Activated T-helper 1 cell treated with anti-CD3 and anti-CD28 coated beads, Interleukin-12 subunit alpha, Interleukin-12 subunit beta, Interleukin-2, Interleukin-4 antibody, amounts not matched to agents 30 ng/mL and 10 ng/mL and 1 ng/mL, durations not matched to agents 14 hours and 24 hours and 36 hours (primary cell): ENCODE results near the gene PRKG1. TPM values are rescaled to one million over a fixed set of nuclear protein-coding genes. Genes with fewer than 3 reads are reported as not detected.

Experiments used
- DNase-seq: peaks from one replicate; pipeline ENCODE4 v3.0.0; 2021; ENCODE audit warnings: low spot score
- H3K27ac Mint-ChIP-seq: one replicate; pipeline ENCODE4 v1.8.0; 2021; ENCODE audit warnings: mild to moderate bottlenecking, mixed read lengths
- H3K27me3 Mint-ChIP-seq: one replicate; pipeline ENCODE4 v1.8.0; 2022; ENCODE audit warnings: mild to moderate bottlenecking, moderate library complexity, mixed read lengths; ENCODE audit not compliant: insufficient read depth
- H3K36me3 Mint-ChIP-seq: one replicate; pipeline ENCODE4 v1.8.0; 2021; ENCODE audit warnings: low read depth, mixed read lengths
- H3K4me1 Mint-ChIP-seq: one replicate; pipeline ENCODE4 v1.8.0; 2021; ENCODE audit warnings: low read depth, mixed read lengths
- H3K4me3 Mint-ChIP-seq: one replicate; pipeline ENCODE4 v1.8.0; 2021; ENCODE audit warnings: mild to moderate bottlenecking, moderate library complexity, mixed read lengths
- H3K9me3 Mint-ChIP-seq: one replicate; pipeline ENCODE4 v1.8.0; 2021; ENCODE audit warnings: mixed read lengths
- intact Hi-C: fragments of 100-400 bp; cut with micrococcal nuclease; formaldehyde crosslinking; loops from one replicate; pipeline ENCODE4 v1.15.1; 2024
- total RNA-seq: library from RNA; stranded (reverse); gene quantifications from 2 replicates; pipeline ENCODE4 v1.2.3, GENCODE V29; 2022

PRKG1 gene
- total RNA-seq, 1 donor from 2014 or later: not detected

DNA sequence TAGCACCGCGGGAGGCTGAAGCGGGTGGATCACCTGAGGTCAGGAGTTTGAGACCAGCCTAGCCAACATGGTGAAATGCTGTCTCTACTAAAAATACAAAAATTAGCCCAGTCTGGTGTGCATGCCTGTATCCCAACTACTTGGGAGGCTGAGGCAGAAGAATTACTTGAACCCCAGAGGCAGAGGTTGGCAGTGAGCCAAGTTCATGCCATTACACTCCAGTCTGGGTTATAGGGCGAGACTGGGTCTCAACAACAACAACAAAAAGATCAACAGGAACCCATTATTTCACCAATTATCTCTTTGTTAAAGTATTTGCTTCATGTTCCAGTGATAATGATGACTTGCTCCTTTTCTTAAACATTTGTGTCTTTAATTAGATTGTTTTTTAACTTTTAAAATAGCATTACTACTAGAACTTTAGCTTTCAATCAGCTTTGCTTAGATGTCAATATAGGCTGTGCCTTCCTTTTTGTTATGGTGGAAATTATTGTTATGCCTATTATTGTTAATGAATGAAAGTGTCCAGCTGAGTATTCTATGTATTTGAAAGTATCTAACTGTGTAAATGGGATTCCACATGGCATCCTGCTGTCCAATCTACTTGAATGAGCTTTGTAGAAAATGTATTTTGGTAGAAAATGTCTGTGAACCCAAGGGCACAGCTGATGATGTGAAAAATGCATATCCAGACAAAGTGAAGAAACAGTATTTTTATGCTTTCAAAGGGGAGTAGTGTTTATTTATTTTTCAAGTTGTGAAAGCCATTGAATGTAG lies 686.8 kb downstream of the PRKG1 start:
- Mint-ChIP-seq H3K36me3 (no peaks in the 10 kb centered on the region), H3K27me3 (no peaks in the 10 kb centered on the region), H3K9me3 (no peaks in the 10 kb centered on the region), H3K4me1 (no peaks in the 10 kb centered on the region), H3K27ac (no peak overlapping the region), H3K4me3 (no peak overlapping the region)
- intact Hi-C loops: no loop called here
- DNase-seq: no peak

DNA sequence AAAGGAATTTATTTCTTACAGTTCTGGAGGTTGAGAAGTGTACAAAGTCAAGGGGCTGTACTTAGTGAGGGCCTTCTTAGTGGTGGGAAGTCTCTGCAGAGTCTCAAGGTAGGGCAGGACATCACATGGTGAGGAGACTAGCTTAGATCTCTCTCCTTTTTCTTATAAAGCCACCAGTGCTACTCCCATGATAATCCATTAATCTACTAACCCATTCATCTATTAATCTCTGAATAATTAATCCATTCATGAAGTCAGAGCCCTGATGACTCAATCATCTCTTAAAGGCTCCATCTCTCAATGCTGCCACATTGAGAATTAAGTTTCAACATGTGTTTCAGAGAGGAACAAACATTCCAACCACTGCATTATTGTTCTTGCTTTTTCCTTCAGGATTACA lies 689.5 kb downstream of the PRKG1 start:
- H3K4me1 Mint-ChIP-seq: no peaks in the 10 kb centered on the region
- no peak overlapping the region for H3K27ac Mint-ChIP-seq
- no peak for DNase-seq
- H3K4me3 Mint-ChIP-seq: no peak overlapping the region
- H3K9me3 Mint-ChIP-seq: peaks cover 14% of the 10 kb centered on the region
- no peaks in the 10 kb centered on the region for H3K36me3 Mint-ChIP-seq
- intact Hi-C loops: no loop called here
- peaks cover 7% of the 10 kb centered on the region for H3K27me3 Mint-ChIP-seq

DNA sequence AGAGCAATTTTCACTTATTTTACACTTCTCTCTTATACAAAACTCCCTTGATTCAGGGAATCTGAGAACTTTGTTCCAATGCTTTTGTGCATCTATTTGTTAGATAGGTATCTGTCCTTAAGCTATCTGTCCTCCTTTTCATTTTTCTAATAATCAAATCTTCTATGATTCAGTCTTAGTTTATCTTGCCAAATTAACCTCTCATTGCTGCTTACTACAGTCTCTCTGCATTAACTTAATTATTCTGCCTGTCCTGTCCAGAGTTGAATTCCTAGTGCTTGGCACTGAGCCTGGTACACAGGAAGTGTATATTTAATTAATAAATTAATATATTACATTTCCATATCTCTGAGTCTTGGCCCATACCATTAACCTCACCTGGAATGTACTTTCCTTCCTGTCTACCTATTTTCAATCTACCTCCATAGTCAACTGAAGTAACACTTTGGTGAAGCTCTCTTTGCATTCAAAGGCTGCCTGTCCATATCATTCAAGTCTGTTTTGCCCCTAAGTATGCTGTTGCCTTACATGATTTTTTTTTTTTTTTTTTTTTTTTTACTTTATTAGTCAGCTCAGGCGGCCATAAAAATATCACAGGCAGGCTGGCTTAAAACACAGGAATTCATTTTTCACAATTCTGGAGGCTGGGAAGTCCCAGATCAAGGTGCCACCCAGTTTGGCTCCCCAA lies 691.1 kb downstream of the PRKG1 start:
- Mint-ChIP-seq H3K4me1 (no peaks in the 10 kb centered on the region), H3K27me3 (peaks cover 7% of the 10 kb centered on the region), H3K27ac (no peak overlapping the region), H3K4me3 (no peak overlapping the region), H3K9me3 (peaks cover 14% of the 10 kb centered on the region), H3K36me3 (no peaks in the 10 kb centered on the region)
- DNase-seq: no peak
- intact Hi-C loops: no loop called here

DNA sequence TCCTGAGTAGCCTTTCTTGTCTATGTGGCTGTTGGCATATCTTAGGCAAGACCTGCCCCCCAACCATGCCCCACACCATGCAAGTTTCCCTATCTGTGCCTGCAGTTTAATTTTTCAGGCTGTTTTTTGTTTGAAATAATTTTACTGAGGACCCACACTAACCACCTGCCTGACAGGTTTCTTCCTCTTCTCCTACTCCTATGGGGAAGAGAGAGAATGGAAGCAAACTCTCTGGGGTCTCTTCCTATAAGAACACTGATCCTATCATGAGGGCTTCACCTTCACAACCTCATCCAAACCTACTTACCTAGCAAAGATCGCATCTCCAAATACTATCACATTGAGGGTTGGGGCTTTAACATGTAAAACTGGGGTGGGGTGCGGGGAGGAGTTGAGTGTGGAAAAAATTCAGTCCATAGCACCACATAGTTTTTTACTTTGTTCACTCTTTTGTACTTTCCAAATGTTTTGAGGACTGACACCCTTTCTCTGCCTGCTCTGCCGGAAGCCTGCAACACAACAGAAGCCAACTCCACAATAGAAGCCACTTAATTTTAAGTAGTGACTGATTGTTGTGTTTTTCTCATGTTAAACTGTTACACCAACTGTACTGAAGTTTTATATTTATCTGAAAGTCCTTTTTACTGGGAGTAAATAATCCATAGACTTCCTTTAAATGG lies 692.3 kb downstream of the PRKG1 start:
- no peak for DNase-seq
- H3K27ac Mint-ChIP-seq: no peak overlapping the region
- intact Hi-C loops: no loop called here
- peaks cover 7% of the 10 kb centered on the region for H3K27me3 Mint-ChIP-seq
- H3K9me3 Mint-ChIP-seq: peaks cover 14% of the 10 kb centered on the region
- H3K4me3 Mint-ChIP-seq: no peak overlapping the region
- H3K4me1 Mint-ChIP-seq: no peaks in the 10 kb centered on the region
- no peaks in the 10 kb centered on the region for H3K36me3 Mint-ChIP-seq

DNA sequence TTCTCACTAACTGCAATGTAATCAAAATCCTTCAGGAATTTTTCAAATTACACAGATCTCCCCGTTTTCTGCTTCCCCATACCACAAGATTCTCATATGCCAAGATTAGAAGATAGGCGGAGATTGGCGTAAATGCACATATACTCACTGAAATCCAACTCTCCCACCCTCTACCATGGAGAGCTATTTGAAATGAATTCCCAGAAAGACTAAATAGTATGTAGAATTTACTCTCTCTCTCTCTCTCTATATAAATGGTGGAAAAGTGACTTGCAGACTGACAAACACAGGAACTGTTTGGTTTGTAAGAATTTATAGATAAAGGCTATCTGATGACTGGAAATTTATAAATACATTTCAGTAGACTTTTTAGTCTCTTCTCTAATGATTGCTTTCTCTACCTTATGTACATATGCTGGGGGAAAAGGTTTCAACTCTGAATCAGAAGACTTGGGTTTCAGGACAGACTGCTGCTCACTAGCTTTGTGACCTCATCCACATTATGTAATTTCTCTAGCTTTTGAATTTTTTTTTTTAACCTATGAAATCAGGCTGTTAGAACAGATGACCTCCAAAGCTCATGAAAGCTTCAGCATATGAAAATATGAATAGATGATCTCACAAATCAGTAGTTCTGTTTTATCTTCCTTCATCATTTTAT lies 692.9 kb downstream of the PRKG1 start:
- Mint-ChIP-seq H3K4me1 (no peaks in the 10 kb centered on the region), H3K4me3 (no peak overlapping the region), H3K27me3 (peaks cover 7% of the 10 kb centered on the region), H3K9me3 (peaks cover 14% of the 10 kb centered on the region), H3K36me3 (no peaks in the 10 kb centered on the region), H3K27ac (no peak overlapping the region)
- no peak for DNase-seq
- intact Hi-C loops: no loop called here

DNA sequence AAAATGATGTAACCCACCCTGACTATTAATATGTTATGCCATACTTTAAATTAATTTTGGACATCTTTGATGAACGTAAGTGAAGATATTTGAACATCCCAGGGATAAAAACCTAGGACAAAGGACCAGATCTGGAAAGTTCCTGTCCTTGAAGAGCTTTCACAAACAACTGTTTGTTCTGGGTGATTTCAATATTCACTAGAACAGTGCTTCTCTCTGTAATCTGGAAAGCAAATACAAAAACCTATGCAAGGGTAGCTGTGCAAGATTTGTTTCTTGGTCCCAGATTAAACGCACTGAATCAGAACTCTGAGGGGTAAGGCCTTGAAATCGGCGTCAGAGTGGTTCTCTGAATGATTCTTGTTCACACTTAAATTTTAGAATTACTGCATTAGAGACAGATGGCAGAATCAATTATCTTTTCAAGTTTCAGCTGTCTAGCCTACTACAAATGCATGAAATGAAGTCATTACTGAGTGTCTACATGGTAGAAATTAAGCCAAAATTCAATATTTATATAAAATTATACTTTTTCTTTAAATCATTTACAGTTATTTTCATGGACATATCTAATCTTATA lies 694.7 kb downstream of the PRKG1 start:
- Mint-ChIP-seq H3K27ac (no peak overlapping the region), H3K4me3 (no peak overlapping the region), H3K9me3 (peaks cover 14% of the 10 kb centered on the region), H3K36me3 (no peaks in the 10 kb centered on the region), H3K27me3 (peaks cover 7% of the 10 kb centered on the region), H3K4me1 (no peaks in the 10 kb centered on the region)
- intact Hi-C loops: no loop called here
- no peak for DNase-seq

DNA sequence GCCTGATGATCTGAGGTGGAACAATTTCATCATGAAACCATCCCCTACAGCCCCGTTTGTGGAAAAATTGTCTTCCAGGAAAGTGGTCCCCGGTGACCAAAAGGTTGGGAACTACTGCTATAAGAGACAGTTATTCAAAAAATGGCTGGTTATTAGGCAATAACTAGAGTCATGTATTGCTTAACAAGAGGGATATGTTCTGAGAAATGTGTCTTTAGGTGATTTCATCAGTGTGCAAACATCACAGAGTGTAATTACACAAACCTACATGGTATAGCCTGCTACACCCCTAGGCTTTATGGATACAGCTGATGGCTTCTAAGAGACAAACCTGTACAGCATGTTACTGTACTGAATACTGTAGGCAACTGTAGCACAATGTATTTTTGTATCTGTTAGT lies 696.4 kb downstream of the PRKG1 start:
- Mint-ChIP-seq H3K4me1 (no peaks in the 10 kb centered on the region), H3K9me3 (peaks cover 14% of the 10 kb centered on the region), H3K27me3 (peaks cover 7% of the 10 kb centered on the region), H3K36me3 (no peaks in the 10 kb centered on the region), H3K4me3 (no peak overlapping the region), H3K27ac (no peak overlapping the region)
- no peak for DNase-seq
- intact Hi-C loops: no loop called here

DNA sequence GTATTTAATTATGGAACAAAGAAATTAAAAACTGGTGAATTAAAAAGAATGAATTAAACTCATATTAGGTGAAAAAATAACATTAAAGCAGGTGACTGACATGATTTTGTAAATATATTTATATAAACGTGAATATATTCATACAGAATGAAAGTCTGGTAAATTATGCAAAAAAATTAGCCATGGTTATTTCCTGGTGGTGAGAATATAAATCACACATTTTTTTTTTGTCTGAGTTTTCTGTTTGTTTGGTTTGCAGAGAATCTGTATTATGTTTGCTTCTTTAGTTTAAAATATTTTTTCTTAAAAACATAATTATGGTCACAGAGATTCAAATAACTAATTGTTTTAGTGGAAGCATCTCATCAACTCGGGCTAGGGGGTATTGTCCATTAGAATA lies 698.1 kb downstream of the PRKG1 start:
- H3K36me3 Mint-ChIP-seq: no peaks in the 10 kb centered on the region

DNA sequence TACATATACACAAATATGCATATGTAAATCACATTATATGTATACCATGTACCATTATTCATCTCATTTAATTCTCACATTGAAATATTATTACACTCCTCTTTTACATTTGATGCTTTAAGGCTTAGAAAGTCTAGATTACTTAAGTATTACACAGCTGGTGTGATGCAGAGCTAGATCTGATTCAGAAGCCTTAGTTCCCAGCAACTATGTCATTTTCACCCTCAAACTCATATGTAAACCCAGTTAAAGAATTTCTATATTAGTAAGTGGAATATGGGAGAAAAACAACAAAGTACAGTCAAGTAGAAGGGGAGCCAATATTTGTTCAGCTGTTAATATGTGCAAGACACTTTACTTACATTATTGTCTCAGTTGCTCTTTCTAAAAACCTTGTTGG lies 699.4 kb downstream of the PRKG1 start:
- Mint-ChIP-seq H3K9me3 (no peaks in the 10 kb centered on the region), H3K4me3 (no peak overlapping the region), H3K27me3 (no peaks in the 10 kb centered on the region), H3K4me1 (no peaks in the 10 kb centered on the region), H3K36me3 (no peaks in the 10 kb centered on the region), H3K27ac (no peak overlapping the region)
- no peak for DNase-seq
- intact Hi-C loops: no loop called here

More for the DNA sequence above, 698.1 kb downstream of the PRKG1 start:
- H3K27ac Mint-ChIP-seq: no peak overlapping the region
- no peak overlapping the region for H3K4me3 Mint-ChIP-seq
- no peak for DNase-seq
- peaks cover 2% of the 10 kb centered on the region for H3K9me3 Mint-ChIP-seq
- peaks cover 2% of the 10 kb centered on the region for H3K27me3 Mint-ChIP-seq
- intact Hi-C loops: no loop called here
- H3K4me1 Mint-ChIP-seq: no peaks in the 10 kb centered on the region

DNA sequence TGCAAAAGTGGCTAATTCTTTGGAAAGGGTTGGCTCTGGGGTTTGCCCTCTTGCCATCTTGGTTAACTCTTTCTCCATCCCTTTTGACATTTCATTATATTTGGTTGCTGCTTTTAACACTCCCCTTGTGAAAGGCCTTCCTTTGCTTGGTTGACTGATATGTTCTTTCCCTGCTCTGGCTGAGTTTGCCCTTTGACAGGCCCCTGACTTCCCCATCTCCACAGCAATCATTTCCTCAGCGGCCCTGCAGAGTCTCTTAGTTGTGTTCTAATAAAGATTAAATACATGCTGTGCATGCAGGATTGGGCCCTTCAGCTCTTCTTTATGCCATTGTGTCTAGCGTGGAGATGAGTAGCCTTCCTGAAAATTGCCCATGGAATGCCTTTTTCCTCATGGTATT lies 709.7 kb downstream of the PRKG1 start:
- Mint-ChIP-seq H3K27ac (no peak overlapping the region), H3K9me3 (no peaks in the 10 kb centered on the region), H3K4me1 (no peaks in the 10 kb centered on the region), H3K36me3 (no peaks in the 10 kb centered on the region), H3K4me3 (no peak overlapping the region), H3K27me3 (no peaks in the 10 kb centered on the region)
- intact Hi-C loops: no loop called here
- DNase-seq: no peak

DNA sequence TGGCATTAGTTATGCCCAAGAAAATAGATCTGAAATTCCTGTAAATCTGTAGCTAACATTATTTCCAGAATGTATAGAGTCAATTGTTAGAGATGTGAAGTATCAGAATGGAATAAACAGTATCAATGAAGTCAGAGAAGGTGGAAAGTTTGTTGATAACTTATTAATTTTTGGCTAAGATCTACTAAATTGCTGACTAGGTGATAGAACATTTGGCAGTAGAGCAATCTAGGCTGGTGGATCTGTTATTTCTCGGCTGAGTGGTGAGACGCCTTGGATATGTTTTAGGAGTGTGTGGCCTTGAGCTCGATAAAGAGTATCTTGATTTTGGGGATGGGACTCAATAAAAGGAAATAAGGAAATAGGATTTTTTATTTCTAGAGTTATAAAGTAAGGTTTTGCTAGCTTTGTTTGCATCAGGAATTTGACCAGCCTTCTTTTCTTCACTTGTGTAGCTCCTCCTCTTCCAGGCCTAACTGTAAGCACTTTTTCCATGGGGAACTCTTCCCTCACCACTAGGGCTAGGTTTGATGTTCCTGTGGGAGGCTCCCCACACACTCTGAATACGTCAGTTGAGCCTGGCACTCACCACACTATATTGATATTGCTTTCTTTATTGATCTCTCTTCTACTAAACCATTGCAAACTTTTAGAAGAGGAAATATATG lies 711.9 kb downstream of the PRKG1 start:
- no peak for DNase-seq
- no peak overlapping the region for H3K4me3 Mint-ChIP-seq
- H3K27me3 Mint-ChIP-seq: no peaks in the 10 kb centered on the region
- no peaks in the 10 kb centered on the region for H3K4me1 Mint-ChIP-seq
- H3K27ac Mint-ChIP-seq: no peak overlapping the region
- intact Hi-C loops: no loop called here
- no peaks in the 10 kb centered on the region for H3K36me3 Mint-ChIP-seq
- peaks cover 3% of the 10 kb centered on the region for H3K9me3 Mint-ChIP-seq

DNA sequence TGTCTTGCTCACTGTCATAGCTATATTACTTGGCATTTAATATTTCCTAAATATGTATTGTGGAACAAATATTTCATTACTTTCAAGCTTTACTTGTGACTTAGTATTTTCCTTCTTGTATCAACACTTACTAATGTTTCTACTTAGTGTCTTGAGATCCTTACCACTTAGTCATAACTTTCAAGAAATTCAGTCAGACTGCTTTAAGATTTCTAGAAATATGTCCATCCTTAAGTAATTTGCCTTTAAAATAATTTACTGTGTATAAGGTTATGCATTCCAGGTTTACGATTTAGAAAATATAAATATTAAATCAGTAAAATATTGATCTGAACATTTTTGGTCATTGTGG lies 712.4 kb downstream of the PRKG1 start:
- no peak overlapping the region for H3K27ac Mint-ChIP-seq
- H3K4me3 Mint-ChIP-seq: no peak overlapping the region
- no peak for DNase-seq
- intact Hi-C loops: no loop called here
- H3K4me1 Mint-ChIP-seq: no peaks in the 10 kb centered on the region
- H3K27me3 Mint-ChIP-seq: no peaks in the 10 kb centered on the region
- H3K9me3 Mint-ChIP-seq: peaks cover 7% of the 10 kb centered on the region
- no peaks in the 10 kb centered on the region for H3K36me3 Mint-ChIP-seq
